Activated CD8-positive, alpha-beta memory T cell treated with anti-CD3 and anti-CD28 coated beads for 36 hours (primary cell): ENCODE data around the gene C19orf67. TPM values are rescaled to one million over a fixed set of nuclear protein-coding genes. Genes with fewer than 3 reads are reported as not detected.

Experiments
- total RNA-seq, 2 experiments: library from RNA; stranded (reverse); gene quantifications; one replicate each; pipeline ENCODE4 v1.2.3, GENCODE V29; 2021

C19orf67 gene
- total RNA-seq, 2 experiments from 2014 or later = not detected

Other genes with a start within 250 kb of the C19orf67 start
- 1 to 10 TPM in 1 of 2 experiments, under 1 TPM in 1; 0.92 to 2.1 TPM for gene NANOS3, start 208.6 kb downstream of the C19orf67 start, total RNA-seq
- gene BRME1, start 179.7 kb downstream of the C19orf67 start, total RNA-seq = 1 to 10 TPM; 6.9 TPM
- gene CC2D1A, start 179.6 kb downstream of the C19orf67 start, total RNA-seq = 10 to 100 TPM; 29.4 to 30.5 TPM
- under 1 TPM in 1 of 2 experiments, not detected in 1; 0.21 TPM for gene PODNL1, start 147.4 kb downstream of the C19orf67 start, total RNA-seq
- 10 to 100 TPM; 59.9 to 65.3 TPM for gene DCAF15, start 133.3 kb downstream of the C19orf67 start, total RNA-seq
- gene RFX1, start 79.5 kb downstream of the C19orf67 start, total RNA-seq = 10 to 100 TPM; 11.8 to 12.5 TPM
- not detected for gene RLN3, start 57.6 kb downstream of the C19orf67 start, total RNA-seq
- gene IL27RA, start 54.0 kb downstream of the C19orf67 start, total RNA-seq = 10 to 100 TPM; 60.1 to 61.1 TPM
- gene PALM3, start 23.7 kb downstream of the C19orf67 start, total RNA-seq = not detected
- gene MISP3, start 13.0 kb downstream of the C19orf67 start, total RNA-seq = 1 to 10 TPM; 1.0 to 1.1 TPM
- 10 to 100 TPM; 95.0 to 96.1 TPM for gene SAMD1, start 5.0 kb upstream of the C19orf67 start, total RNA-seq
- gene PRKACA, start 32.0 kb upstream of the C19orf67 start, total RNA-seq = 10 to 100 TPM; 70.5 to 74.1 TPM
- gene ASF1B, start 50.8 kb upstream of the C19orf67 start, total RNA-seq = 10 to 100 TPM; 79.7 to 83.6 TPM
- 1 to 10 TPM; 7.4 to 8.3 TPM for gene ADGRL1, start 120.4 kb upstream of the C19orf67 start, total RNA-seq